Measurements from ENCODE around the gene CAPN14.

Gene CAPN14

GRCh38 chr2:31226266-31226665 lies 9.0 kb upstream of the CAPN14 start:
- DNase-seq (ENCODE audit: low read depth in 3 of 3, low spot score in 1 of 3) = no peak

GRCh38 chr2:31223749-31224148 lies 6.4 kb upstream of the CAPN14 start:
- no peak for DNase-seq (ENCODE audit: low read depth in 3 of 3, low spot score in 1 of 3)

GRCh38 chr2:31223026-31223425 lies 5.7 kb upstream of the CAPN14 start:
- no peak for DNase-seq (ENCODE audit: low read depth in 3 of 3, low spot score in 1 of 3)

DNA sequence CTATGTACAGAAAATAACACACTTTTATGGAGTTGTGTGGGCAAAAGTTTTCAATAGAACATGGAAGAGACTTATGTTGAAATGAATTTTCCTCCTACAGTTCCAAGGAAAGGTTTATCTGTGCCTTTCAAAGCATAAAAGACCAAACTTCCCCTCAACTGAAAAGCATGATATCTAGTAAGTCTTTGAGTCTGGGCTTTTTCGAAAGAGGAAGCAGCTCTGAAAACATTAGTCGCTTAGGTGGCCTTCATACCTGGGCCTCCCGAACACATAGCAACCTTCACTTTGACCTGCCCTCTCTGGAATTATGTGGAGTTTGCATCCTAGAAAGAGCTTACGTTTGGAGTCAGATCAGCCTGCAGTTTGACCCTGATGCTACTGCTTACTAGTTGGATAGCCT lies 4.8 kb upstream of the CAPN14 start:
- DNase-seq (ENCODE audit: low read depth in 3 of 3, low spot score in 1 of 3) = no peak

- DNase-seq (ENCODE audit: low read depth in 3 of 3, low spot score in 1 of 3) = no peak
Observed at GRCh38 chr2:31221544-31221943, 4.2 kb upstream of the CAPN14 start.

- no peak for DNase-seq (ENCODE audit: low read depth in 3 of 3, low spot score in 1 of 3)
Observed at GRCh38 chr2:31219131-31219969, 2.0 kb upstream of the CAPN14 start.

DNA sequence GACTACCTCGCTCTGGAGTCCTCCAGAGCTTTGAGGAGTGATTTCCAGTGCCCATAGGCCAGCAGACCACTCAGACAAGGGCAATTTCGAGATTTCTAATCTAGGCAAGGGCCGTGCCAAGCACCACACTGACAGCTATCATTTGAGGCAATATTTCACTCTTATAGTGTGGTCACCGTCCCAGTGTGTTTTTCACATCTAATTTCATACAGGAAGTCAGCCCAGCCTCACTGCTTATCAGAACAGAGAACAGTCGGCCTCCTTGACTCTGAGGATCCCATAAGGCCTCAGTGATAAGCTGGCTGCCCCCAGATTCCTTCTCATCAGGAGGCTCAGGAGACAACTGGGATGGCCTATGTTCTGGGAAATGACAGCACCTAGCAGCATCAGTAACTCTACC lies 581 bp downstream of the CAPN14 start:
- DNase-seq (ENCODE audit: low read depth in 3 of 3, low spot score in 1 of 3) = no peak

DNA sequence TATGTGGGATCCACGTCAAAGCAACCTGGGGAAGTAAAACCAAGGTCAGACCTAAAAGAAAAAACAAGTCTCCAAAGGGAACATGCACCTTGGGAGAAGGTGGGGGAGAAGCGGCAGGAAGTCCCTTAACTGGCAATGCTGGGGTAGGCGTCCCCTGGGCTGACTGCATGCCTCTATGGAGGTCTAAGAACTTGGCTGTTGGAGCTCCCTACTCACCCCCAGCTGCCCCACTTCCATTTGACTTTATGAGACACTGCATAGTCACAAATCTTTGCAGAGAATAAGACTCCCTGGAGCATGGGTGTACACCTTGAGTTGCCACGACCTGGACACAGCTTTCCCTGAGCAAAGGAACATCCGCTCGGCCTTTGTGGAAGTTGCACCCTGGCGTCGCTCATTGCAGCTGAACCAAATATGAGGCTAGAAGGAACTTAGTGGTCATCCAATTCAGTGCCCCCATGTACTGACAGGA lies 2.8 kb downstream of the CAPN14 start:
- DNase-seq (ENCODE audit: low read depth in 3 of 3, low spot score in 1 of 3) = no peak

DNA sequence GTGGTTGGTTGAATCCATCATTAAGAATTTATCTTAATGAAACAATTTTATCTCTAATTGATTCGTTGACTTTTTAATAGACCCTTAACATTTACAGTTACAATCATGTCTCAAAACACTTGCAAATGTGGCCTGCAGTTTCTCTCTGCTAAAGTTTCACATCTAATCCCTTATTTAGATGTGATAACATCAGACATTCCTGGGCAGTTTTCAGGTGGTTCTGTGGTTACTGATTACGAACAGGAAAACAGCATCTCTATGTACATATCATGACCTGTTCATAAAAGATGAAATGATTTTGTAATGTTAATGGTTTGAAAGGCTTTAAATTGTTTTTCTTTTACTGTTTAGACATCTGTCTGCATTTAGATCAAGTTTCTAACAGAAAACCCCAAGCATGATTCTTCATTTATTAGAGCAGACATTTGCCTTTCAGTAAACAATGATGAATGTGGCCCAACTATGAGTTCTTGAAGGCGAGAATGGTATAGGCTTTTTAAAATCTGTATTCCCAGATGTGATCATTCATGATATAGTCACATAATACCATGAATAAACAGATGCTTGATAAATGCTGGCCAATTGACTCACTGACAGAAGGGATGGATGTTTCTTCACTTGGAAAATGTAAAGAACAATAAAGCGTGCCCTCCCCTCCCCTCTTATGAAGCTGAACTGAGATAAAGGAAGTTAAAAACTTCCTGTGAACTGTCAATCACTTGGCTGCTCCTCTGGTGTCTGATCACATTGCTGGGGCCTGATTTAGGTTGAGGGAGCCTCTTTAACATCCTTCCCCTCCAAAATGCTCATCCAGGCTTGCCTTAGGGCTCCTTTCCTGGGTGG lies 3.5 kb downstream of the CAPN14 start:
- no peak for DNase-seq (ENCODE audit: low read depth in 3 of 3, low spot score in 1 of 3)

- DNase-seq (ENCODE audit: low read depth in 3 of 3, low spot score in 1 of 3) = no peak
Observed at GRCh38 chr2:31212659-31213600, 4.4 kb downstream of the CAPN14 start.

DNA sequence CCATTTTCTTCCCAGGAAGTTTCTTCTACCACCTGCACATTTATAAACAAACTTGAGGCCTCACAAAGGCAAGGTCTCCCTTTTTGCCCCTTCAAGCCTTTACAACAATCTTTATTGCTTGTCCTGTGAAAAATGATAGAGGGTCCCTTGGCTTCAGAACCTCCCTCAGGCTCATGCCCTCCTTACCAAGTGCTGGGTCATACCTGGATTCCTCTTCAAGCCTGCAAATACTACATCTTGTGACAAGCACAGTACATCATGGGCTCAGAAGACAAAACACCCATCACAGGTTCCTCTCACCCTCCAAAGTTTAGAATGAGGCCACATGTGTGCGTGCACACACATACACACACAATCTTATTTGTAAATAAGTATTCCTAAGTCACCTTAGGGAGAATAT lies 9.1 kb downstream of the CAPN14 start:
- DNase-seq (ENCODE audit: low read depth in 3 of 3, low spot score in 1 of 3) = no peak

- no peak for DNase-seq (ENCODE audit: low read depth in 3 of 3, low spot score in 1 of 3)
Observed at GRCh38 chr2:31207790-31208189, 9.5 kb downstream of the CAPN14 start.

DNA sequence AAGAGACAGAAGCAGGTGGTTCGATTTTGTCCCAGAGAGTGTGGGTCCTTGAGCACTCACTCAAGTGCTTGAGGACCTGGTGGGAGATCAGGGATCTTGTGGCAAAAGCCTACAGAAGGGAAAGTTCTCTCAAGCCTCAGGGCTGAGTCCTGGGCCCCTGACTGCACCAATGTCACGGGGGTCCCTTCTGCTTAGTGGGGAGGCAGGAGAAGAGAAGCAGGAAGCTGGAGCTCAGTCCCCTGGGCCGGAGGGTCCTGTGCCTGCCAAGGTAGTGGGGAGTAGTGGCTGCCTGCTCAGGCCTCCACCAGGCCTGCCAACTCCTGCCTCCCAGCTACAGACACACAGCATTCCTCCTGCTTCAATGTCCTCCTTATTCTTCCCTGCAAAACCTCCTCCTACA lies 11.7 kb downstream of the CAPN14 start:
- DNase-seq (ENCODE audit: low read depth in 3 of 3, low spot score in 1 of 3) = no peak

DNA sequence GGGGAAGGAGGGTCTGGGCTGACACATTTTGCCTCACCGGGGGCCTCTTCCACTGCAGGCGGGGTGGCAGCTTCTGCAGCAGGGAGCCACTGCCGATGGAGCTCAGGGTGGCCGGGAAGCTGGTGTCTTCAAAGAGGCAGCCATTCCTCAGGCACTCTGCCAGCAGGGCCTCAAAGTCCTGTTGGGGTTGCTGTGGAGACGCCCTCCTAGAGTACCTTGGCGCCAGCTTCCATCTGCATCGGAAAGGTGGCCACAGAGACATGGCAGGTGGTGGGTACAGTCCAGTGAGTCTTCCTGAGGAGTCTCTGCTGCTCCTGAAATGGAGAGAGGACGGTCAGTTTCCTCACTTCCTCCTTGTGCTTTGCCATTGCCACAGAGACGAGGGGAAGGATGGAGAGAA lies 12.1 kb downstream of the CAPN14 start:
- DNase-seq (ENCODE audit: low read depth in 3 of 3, low spot score in 1 of 3) = no peak

- DNase-seq (ENCODE audit: low read depth in 3 of 3, low spot score in 1 of 3) = no peak
Observed at GRCh38 chr2:31204783-31205182, 12.5 kb downstream of the CAPN14 start.

- DNase-seq (ENCODE audit: low read depth in 3 of 3, low spot score in 1 of 3) = no peak
Observed at GRCh38 chr2:31203916-31204315, 13.4 kb downstream of the CAPN14 start.

- no peak for DNase-seq (ENCODE audit: low read depth in 3 of 3, low spot score in 1 of 3)
Observed at GRCh38 chr2:31202833-31203232, 14.5 kb downstream of the CAPN14 start.

DNA sequence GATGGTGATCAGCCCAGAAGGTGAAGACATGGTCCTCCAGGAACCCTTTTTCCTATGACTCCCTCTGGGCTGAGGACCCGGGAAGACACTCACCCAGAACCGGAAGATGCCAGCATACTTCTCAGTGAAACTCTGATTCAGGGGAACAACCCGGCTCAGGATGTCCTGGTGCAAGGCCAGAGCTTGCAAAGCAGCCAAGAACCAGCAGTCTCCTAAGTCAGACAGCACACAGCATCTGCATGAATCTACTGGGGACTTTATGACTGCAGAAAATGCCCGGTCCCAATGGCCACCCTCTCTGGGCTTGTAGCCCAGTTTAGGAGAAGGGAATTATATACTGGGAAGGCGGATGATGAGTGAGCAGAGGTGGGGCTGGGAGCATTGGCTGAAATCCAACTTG lies 15.3 kb downstream of the CAPN14 start:
- DNase-seq (ENCODE audit: low read depth in 3 of 3, low spot score in 1 of 3) = no peak

DNA sequence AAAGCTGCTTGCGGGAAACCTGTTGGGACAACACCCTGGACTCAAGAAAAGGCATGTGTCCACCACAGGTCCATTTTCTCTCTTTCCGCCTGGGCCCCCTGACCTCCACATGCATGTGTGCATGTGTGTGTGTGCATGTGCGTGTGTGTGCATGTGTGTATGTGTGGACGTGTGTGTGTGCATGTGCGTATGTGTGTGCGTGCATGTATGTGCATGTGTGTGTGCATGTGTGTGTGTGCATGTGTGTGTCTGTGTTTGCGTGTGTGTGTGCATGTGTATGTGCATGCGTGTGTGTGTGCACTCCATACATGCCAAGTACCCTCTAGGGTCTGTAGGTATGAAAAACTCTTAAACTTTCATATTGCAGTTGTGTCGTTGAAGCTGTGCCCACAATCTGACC lies 16.3 kb downstream of the CAPN14 start:
- no peak for DNase-seq (ENCODE audit: low read depth in 3 of 3, low spot score in 1 of 3)

- no peak for DNase-seq (ENCODE audit: low read depth in 3 of 3, low spot score in 1 of 3)
Observed at GRCh38 chr2:31199206-31199605, 18.1 kb downstream of the CAPN14 start.

- DNase-seq (ENCODE audit: low read depth in 3 of 3, low spot score in 1 of 3) = no peak
Observed at GRCh38 chr2:31197669-31198068, 19.6 kb downstream of the CAPN14 start.

Data from stimulated activated CD4-positive, alpha-beta T cell treated with anti-CD3 and anti-CD28 coated beads, TNF-alpha, amount 100 ng/mL, for 1 hour (primary cell).